PFSK-1 (cell line): ENCODE measurements around the gene TULP3.

Source experiments
- FOXP2 ChIP-seq: optimal IDR thresholded peaks from 2 replicates; pipeline ENCODE3; 2011; ENCODE audit warnings: borderline replicate concordance, control low read depth, inconsistent platforms; ENCODE audit not compliant: insufficient read depth; ENCODE audit errors: extremely low read length, extremely low read depth
- POLR2AphosphoS5 ChIP-seq: IDR thresholded peaks from 2 replicates; pipeline ENCODE4 v1.6.1; 2012; ENCODE audit warnings: low read depth, mild to moderate bottlenecking, control low read depth, low read length, moderate library complexity
- REST ChIP-seq, 2 experiments: IDR thresholded peaks; 2 replicates each; pipeline versions ENCODE4 v1.6.1 to v1.8.0; 2011 to 2012; ENCODE audit warnings: low read depth in 2 of 2, low read length in 2 of 2, control low read depth in 1 of 2, inconsistent platforms in 1 of 2, mild to moderate bottlenecking in 1 of 2, moderate library complexity in 1 of 2; ENCODE audit not compliant: insufficient read depth in 1 of 2
- SIN3A ChIP-seq: IDR thresholded peaks from 2 replicates; pipeline ENCODE4 v1.6.1; 2012; ENCODE audit warnings: mild to moderate bottlenecking, low read length, moderate library complexity, borderline replicate concordance; ENCODE audit not compliant: insufficient read depth
- TAF1 ChIP-seq: IDR thresholded peaks from 2 replicates; pipeline ENCODE4 v1.6.1; 2012; ENCODE audit warnings: low read length, control low read depth, borderline replicate concordance; ENCODE audit not compliant: insufficient read depth

TULP3 gene

DNA sequence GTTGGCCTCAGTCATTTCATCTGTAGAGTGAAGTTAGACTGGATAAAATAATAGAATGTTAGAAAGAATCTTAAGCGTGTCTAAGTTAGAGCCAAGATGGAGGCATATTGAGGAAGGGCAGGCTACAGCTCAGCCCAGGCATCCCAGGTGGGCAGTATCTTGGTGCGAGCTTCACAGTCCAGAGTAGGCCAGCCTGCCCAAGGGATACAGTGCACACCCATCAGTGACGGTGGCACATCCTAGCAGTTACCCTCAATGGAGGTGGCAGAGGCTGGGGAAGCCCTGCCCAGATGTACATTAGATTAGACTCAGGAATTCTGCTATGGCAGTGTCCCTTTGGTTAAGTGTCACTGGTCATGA lies 21.5 kb downstream of the TULP3 start:
- TF ChIP-seq REST (IDR thresholded peaks at IDR 0.05; ENCODE audit: insufficient read depth in 1 of 2, low read depth in 2 of 2, low read length in 2 of 2) (no peak), FOXP2 (no peak), SIN3A (no peak), POLR2AphosphoS5 (no peak), TAF1 (no peak)

- TF ChIP-seq FOXP2 (no peak), SIN3A (no peak), REST (IDR thresholded peaks at IDR 0.05; ENCODE audit: insufficient read depth in 1 of 2, low read depth in 2 of 2, low read length in 2 of 2) (no peak), TAF1 (no peak), POLR2AphosphoS5 (no peak)
These were observed 28.6 kb downstream of the TULP3 start for GRCh38 chr12:2919249-2919648.

- TF ChIP-seq SIN3A, result no peak
- no peak for TF ChIP-seq FOXP2
- no peak for TF ChIP-seq TAF1
- no peak for TF ChIP-seq POLR2AphosphoS5
- TF ChIP-seq REST (IDR thresholded peaks at IDR 0.05; ENCODE audit: insufficient read depth in 1 of 2, low read depth in 2 of 2, low read length in 2 of 2), result no peak
These were observed 31.6 kb downstream of the TULP3 start for GRCh38 chr12:2922329-2922728.

GRCh38 chr12:2923057-2923456 lies 32.4 kb downstream of the TULP3 start:
- no peak for TF ChIP-seq FOXP2
- no peak for TF ChIP-seq REST (IDR thresholded peaks at IDR 0.05; ENCODE audit: insufficient read depth in 1 of 2, low read depth in 2 of 2, low read length in 2 of 2)
- TF ChIP-seq POLR2AphosphoS5, result no peak
- no peak for TF ChIP-seq SIN3A
- TF ChIP-seq TAF1, result no peak

- TF ChIP-seq POLR2AphosphoS5 (no peak), FOXP2 (no peak), REST (IDR thresholded peaks at IDR 0.05; ENCODE audit: insufficient read depth in 1 of 2, low read depth in 2 of 2, low read length in 2 of 2) (no peak), SIN3A (no peak), TAF1 (no peak)
These were observed 33.3 kb downstream of the TULP3 start for GRCh38 chr12:2924019-2924418.
